ENCODE results near the gene ST8SIA6.

Gene ST8SIA6

GRCh38 chr10:17348501-17349349 lies 105.7 kb downstream of the ST8SIA6 start:
- no peak overlapping the region for H3K9ac ChIP-seq (ENCODE audit: low read length)
- DNase-seq: no peak
- H3K36me3 ChIP-seq (replicated peaks; ENCODE audit: insufficient read depth, low read length): no peaks in the 10 kb centered on the region
- no peak overlapping the region for H3K4me2 ChIP-seq (ENCODE audit: low read depth, low read length)
- H3K4me1 ChIP-seq (ENCODE audit: low read length): no peaks in the 10 kb centered on the region
- no peaks in the 10 kb centered on the region for H3K79me2 ChIP-seq (ENCODE audit: low read length)
- no peaks in the 10 kb centered on the region for H4K20me1 ChIP-seq (ENCODE audit: insufficient read depth, low read length)
- TF ChIP-seq EZH2 (optimal IDR thresholded peaks at IDR 0.05; ENCODE audit: low read depth, low read length) (no peak), EZH2phosphoT487 (IDR thresholded peaks at IDR 0.05; ENCODE audit: low read length) (no peak), CTCF (IDR thresholded peaks at IDR 0.05; ENCODE audit: low read length) (no peak)
- no peak overlapping the region for H3K4me3 ChIP-seq (ENCODE audit: low read length)
- no peaks in the 10 kb centered on the region for H3K9me2 ChIP-seq (replicated peaks; ENCODE audit: insufficient read depth, low read length)
- H3K27me3 ChIP-seq (replicated peaks; ENCODE audit: insufficient read depth, low read length): no peaks in the 10 kb centered on the region
- H2AFZ ChIP-seq (ENCODE audit: low read length): no peak overlapping the region
- no peaks in the 10 kb centered on the region for H3K9me3 ChIP-seq (replicated peaks; ENCODE audit: insufficient read depth, low read length)
- H3F3A ChIP-seq (ENCODE audit: insufficient read depth, low read length): no peaks in the 10 kb centered on the region
- H3K27ac ChIP-seq (ENCODE audit: low read length): no peak overlapping the region

GRCh38 chr10:17348011-17348500 lies 106.3 kb downstream of the ST8SIA6 start:
- Histone ChIP-seq H3K79me2 (ENCODE audit: low read length) (no peaks in the 10 kb centered on the region), H3K9ac (ENCODE audit: low read length) (no peak overlapping the region), H3K9me2 (replicated peaks; ENCODE audit: insufficient read depth, low read length) (no peaks in the 10 kb centered on the region), H3K27ac (ENCODE audit: low read length) (no peak overlapping the region), H3K4me2 (ENCODE audit: low read depth, low read length) (no peak overlapping the region), H3K4me3 (ENCODE audit: low read length) (no peak overlapping the region), H3K27me3 (replicated peaks; ENCODE audit: insufficient read depth, low read length) (no peaks in the 10 kb centered on the region), H3K36me3 (replicated peaks; ENCODE audit: insufficient read depth, low read length) (no peaks in the 10 kb centered on the region), H3F3A (ENCODE audit: insufficient read depth, low read length) (no peaks in the 10 kb centered on the region), H3K9me3 (replicated peaks; ENCODE audit: insufficient read depth, low read length) (no peaks in the 10 kb centered on the region), H2AFZ (ENCODE audit: low read length) (no peak overlapping the region), H4K20me1 (ENCODE audit: insufficient read depth, low read length) (no peaks in the 10 kb centered on the region), H3K4me1 (ENCODE audit: low read length) (no peaks in the 10 kb centered on the region)
- DNase-seq: no peak
- TF ChIP-seq EZH2 (optimal IDR thresholded peaks at IDR 0.05; ENCODE audit: low read depth, low read length) (no peak), CTCF (IDR thresholded peaks at IDR 0.05; ENCODE audit: low read length) (no peak), EZH2phosphoT487 (IDR thresholded peaks at IDR 0.05; ENCODE audit: low read length) (no peak)

- TF ChIP-seq CTCF (IDR thresholded peaks at IDR 0.05; ENCODE audit: low read length): no peak
Observed at GRCh38 chr10:17344206-17344605, 110.2 kb downstream of the ST8SIA6 start.

More at GRCh38 chr10:17344206-17344605, 110.2 kb downstream of the ST8SIA6 start:
- no peak overlapping the region for H2AFZ ChIP-seq (ENCODE audit: low read length)
- H3K36me3 ChIP-seq (replicated peaks; ENCODE audit: insufficient read depth, low read length): no peaks in the 10 kb centered on the region
- H3K9ac ChIP-seq (ENCODE audit: low read length): no peak overlapping the region
- no peak overlapping the region for H3K4me3 ChIP-seq (ENCODE audit: low read length)
- no peak overlapping the region for H3K27ac ChIP-seq (ENCODE audit: low read length)
- no peak overlapping the region for H3K4me2 ChIP-seq (ENCODE audit: low read depth, low read length)
- no peaks in the 10 kb centered on the region for H3F3A ChIP-seq (ENCODE audit: insufficient read depth, low read length)
- DNase-seq: no peak
- no peaks in the 10 kb centered on the region for H3K4me1 ChIP-seq (ENCODE audit: low read length)
- H3K79me2 ChIP-seq (ENCODE audit: low read length): no peaks in the 10 kb centered on the region
- no peaks in the 10 kb centered on the region for H3K9me3 ChIP-seq (replicated peaks; ENCODE audit: insufficient read depth, low read length)
- no peaks in the 10 kb centered on the region for H3K9me2 ChIP-seq (replicated peaks; ENCODE audit: insufficient read depth, low read length)
- H3K27me3 ChIP-seq (replicated peaks; ENCODE audit: insufficient read depth, low read length): no peaks in the 10 kb centered on the region
- H4K20me1 ChIP-seq (ENCODE audit: insufficient read depth, low read length): no peaks in the 10 kb centered on the region

All from MM.1S (cell line).